ENCODE measurements around the gene LAMA2.

LAMA2 gene

GRCh38 chr6:129287231-129288177, 404.6 kb downstream of the LAMA2 start:
- H3K4me3 ChIP-seq (ENCODE audit: low read depth, low read length): no peak overlapping the region

GRCh38 chr6:129289442-129289841, 406.5 kb downstream of the LAMA2 start:
- no peak overlapping the region for H3K4me3 ChIP-seq (ENCODE audit: low read depth, low read length)

GRCh38 chr6:129292836-129293235, 409.9 kb downstream of the LAMA2 start:
- H3K4me3 ChIP-seq (ENCODE audit: low read depth, low read length): no peak overlapping the region

GRCh38 chr6:129297592-129297991, 414.7 kb downstream of the LAMA2 start:
- no peak overlapping the region for H3K4me3 ChIP-seq (ENCODE audit: low read depth, low read length)

- H3K4me3 ChIP-seq (ENCODE audit: low read depth, low read length): no peak overlapping the region
These were observed 419.7 kb downstream of the LAMA2 start for GRCh38 chr6:129302671-129303070.

DNA sequence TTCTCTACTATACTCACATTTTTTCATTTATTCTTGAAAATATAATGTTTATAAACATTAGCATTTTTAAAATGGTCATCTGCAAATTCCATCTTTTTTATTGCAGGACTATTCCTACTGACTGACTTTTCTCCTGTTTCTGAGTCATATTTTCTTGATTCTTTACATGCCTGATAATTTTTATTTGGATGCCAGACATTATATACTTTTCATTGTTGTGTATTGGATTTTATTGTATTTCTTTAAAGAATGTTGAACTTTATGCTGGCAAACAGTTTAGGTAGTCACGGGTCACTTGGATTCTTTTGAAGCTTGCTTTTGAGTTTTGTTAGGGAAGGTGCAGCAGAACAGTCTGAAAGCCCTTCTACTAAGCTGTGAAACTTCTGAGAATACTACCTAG, 423.9 kb downstream of the LAMA2 start:
- H3K4me3 ChIP-seq (ENCODE audit: low read depth, low read length): no peak overlapping the region

DNA sequence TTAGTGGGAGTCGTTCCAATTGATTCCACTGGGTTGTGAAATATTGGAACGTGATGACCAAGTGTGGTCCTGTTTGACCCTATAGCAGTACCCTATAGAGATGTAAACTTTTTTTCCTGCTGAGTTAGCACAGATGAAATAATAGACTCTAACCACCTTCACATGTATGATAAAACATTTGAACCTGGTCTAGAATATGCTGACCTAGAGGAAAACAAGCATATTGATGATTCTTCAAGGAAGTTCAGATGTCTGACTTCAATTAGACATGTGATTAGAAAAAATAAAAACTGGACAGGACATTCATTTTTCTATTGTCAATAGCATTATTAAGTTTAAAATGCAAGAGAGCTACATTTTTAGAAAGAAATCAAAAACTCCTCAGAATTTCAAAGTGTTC, 424.9 kb downstream of the LAMA2 start:
- no peak overlapping the region for H3K4me3 ChIP-seq (ENCODE audit: low read depth, low read length)

GRCh38 chr6:129309154-129309553, 426.2 kb downstream of the LAMA2 start:
- H3K4me3 ChIP-seq (ENCODE audit: low read depth, low read length): no peak overlapping the region

- H3K4me3 ChIP-seq (ENCODE audit: low read depth, low read length): no peak overlapping the region
These were observed 429.9 kb downstream of the LAMA2 start for GRCh38 chr6:129312880-129313279.

- H3K4me3 ChIP-seq (ENCODE audit: low read depth, low read length): no peak overlapping the region
These were observed 431.6 kb downstream of the LAMA2 start for GRCh38 chr6:129314575-129314974.

DNA sequence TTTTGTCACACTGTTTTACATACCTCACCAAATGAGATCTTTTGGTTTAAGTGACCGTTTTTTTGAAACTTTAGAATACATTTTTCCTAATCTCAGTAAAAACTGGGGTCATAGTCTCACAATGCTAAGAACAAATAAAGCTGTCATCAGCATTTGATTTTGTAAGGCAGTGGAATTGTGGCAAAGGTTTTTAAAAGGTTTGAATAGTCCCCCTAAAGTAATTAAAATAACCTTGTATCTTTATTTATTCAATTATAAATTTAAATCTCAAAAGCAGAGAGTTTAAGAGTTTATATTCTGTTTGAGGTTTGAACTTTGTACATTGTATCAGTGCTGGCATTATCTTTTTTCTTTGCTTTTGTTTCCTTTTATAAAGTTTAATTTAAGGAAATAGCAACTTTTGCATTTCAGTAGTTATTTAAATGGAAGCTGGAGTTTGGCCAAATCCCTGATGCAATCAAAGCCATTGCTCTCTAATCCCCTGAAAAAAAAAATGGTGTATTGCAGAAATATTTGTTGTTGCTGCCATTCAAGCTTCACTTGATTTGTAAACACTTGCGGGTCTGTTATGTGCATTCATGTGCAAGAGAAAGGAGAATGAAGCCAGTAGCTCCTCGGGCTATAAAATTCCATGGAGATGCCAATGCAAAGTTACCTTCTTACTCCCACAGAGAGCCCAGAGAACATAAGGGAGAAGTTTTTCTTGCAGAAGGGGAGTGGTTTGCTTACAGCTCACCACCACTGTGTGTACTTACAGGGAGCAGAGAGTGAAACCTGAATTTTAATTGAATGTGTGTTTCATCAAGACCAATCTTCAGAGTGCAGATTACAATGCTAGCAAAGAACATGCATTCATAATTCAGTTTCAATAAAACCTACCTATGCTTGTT, 435.2 kb downstream of the LAMA2 start:
- H3K4me3 ChIP-seq (ENCODE audit: low read depth, low read length): no peak overlapping the region

DNA sequence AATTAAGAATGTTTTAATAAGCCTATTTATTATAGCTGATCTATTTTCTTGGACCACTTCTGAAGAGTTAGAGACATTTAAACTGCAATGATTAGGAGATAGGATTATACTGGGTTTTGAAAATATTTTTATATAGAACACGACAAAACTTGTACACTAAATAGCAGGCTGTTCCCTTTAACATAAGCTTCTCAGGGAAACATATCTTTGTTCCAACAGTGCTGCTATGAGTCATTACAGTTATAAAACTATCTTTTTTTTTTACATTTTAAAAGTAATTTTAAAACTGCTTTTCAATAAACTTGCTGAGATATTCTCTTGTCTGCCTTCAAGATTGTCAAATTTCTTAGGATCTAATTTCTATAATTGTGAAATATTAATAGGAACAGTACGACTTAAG, 438.0 kb downstream of the LAMA2 start:
- no peak overlapping the region for H3K4me3 ChIP-seq (ENCODE audit: low read depth, low read length)

DNA sequence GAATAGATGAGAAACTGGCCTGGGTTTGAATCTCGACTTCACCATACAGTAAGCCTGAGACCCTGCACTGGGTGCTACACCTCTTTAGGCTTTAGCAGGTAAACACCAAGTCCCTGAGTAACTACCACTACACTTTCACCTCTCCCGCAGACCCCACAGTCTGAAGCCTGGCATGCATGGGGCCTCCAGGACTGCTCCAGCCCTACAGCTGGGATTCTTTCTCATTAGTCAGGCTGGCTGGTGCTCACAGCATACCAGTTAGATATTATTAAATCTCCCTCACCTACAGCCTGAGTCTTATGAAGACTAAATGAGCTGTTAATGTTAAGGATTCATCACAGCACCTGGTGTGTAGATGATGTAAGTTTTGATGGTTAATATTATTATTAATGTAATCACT, 438.4 kb downstream of the LAMA2 start:
- H3K4me3 ChIP-seq (ENCODE audit: low read depth, low read length): no peak overlapping the region

DNA sequence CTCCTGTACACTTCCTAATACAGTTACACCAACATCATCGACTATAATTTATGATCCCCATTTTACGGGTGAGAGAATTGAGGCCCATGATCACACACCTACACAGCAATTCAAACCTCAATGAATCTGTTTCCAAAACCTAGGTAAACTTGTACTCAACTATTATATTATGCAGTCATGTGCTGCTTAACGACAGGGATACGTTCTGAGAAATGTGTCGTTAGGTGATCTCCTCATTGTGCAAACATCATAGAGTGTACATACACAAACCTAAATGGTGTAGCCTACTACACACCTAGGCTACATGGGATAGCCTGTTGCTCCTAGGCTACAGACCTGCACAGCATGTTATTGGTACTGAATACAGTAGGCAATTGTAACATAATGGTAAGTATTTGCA, 441.4 kb downstream of the LAMA2 start:
- H3K4me3 ChIP-seq (ENCODE audit: low read depth, low read length): no peak overlapping the region

- H3K4me3 ChIP-seq (ENCODE audit: low read depth, low read length): no peak overlapping the region
These were observed 446.7 kb downstream of the LAMA2 start for GRCh38 chr6:129329678-129330077.

DNA sequence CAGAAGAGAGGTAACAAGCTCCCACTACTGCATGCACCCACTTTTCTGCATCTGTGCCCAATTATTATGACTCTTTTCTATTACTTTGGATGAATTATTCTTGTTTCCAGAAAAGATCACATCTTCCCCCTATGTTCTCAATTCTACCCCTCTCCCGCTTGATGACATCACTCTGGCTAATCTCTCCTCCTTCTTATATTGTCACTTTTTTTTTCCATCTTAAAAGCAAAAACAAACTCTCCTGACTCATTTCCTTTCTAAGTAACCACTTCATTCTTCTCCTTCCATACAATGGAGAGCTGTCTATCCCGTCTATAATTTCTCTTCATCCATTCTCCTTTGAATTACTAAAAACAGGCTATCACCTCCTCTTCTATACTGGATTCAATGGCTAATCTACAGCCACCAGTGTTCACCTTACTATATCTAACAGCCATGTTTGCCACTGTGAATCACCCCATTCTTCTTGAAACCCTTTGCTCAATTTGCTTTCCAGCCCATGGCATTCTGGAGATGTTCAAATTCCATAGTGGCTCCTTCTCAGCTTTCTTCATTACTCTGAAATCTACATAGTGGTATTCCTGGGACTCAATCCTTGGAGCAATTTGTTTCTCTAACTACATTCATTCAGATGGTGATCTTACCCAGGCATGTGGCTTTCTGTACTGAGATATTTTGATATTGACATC, 448.7 kb downstream of the LAMA2 start:
- no peak overlapping the region for H3K4me3 ChIP-seq (ENCODE audit: low read depth, low read length)

DNA sequence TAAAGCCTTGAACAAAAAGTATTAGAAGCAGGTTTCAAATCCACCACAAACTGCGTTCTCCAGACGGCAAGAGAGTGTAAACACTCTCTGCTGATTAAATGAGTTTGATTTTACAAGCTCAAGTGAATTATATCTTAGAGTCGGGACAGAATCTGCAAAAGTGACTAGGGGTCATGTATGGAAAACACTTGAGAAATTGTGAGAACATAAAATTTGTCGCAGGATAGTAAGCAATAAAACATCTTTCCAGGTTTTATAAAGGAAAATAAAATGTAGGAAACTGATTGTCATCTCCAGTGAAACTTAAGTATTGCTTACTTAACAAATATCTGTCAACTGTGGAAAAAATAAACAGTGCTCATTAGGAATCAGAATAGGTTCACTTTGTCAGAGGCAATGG, 452.9 kb downstream of the LAMA2 start:
- no peak overlapping the region for H3K4me3 ChIP-seq (ENCODE audit: low read depth, low read length)

DNA sequence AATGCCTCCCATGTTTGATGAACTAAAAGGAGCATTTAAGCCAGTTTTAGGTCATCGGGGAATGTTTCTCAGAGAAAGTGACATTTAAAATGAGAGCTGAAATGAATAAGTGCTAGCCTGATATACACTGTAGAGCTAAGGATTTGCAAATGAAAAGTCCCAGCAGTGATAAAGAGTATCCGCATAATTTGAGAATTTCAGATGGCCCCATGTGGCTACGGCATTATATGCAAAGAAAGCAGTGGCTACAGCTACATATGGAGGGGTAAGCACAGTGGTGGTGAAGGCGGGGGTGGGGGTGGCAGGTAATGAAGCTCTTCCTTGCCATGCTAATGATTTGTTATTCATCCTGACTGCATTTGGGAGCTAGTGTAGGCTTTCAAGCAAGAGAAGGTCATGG, 455.7 kb downstream of the LAMA2 start:
- H3K4me3 ChIP-seq (ENCODE audit: low read depth, low read length): no peak overlapping the region

- no peak overlapping the region for H3K4me3 ChIP-seq (ENCODE audit: low read depth, low read length)
These were observed 458.0 kb downstream of the LAMA2 start for GRCh38 chr6:129340983-129341382.

DNA sequence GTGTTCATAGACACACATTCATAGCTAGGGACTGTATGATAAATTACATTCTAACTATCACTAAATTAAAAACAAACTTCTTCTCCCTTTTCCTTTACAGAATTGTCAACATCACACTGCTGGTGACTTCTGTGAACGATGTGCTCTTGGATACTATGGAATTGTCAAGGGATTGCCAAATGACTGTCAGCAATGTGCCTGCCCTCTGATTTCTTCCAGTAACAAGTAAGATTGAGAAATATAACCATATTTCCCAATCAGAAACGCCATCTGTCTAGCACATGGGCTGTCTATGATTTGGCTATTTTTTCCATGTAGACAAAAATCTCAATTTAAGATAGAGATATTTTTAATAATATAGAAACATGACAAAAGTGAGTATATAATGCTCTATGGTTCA, 459.3 kb downstream of the LAMA2 start:
- no peak overlapping the region for H3K4me3 ChIP-seq (ENCODE audit: low read depth, low read length)

GRCh38 chr6:129342796-129343195, 459.9 kb downstream of the LAMA2 start:
- no peak overlapping the region for H3K4me3 ChIP-seq (ENCODE audit: low read depth, low read length)
